NCI-H748 treated with DMSO at 0.1 percent for 48 hours (cell line): Measurements from ENCODE around the gene EIF4A3.

Source experiments
- DNase-seq: peaks from one replicate; lab custom pipeline; 2025; lab: John Stamatoyannopoulos, UW

EIF4A3 gene

DNA sequence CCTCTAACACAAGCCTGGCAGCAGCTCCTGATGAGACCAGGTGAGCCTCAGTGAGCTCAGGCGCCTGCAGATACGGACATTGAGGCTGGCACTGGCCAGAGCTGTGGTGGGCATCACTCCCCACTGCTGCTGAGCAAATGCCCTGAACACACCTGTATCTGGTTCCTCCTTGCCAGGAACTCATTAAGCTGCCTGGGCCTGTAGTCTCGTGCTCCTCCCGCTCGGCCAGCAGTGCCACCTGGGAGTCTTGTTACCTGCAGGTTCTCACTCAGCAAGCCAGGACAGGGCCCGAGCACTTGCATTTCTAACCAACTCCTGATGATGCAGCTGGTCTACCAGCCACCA lies 13.3 kb downstream of the EIF4A3 start:
- no peak for DNase-seq

DNA sequence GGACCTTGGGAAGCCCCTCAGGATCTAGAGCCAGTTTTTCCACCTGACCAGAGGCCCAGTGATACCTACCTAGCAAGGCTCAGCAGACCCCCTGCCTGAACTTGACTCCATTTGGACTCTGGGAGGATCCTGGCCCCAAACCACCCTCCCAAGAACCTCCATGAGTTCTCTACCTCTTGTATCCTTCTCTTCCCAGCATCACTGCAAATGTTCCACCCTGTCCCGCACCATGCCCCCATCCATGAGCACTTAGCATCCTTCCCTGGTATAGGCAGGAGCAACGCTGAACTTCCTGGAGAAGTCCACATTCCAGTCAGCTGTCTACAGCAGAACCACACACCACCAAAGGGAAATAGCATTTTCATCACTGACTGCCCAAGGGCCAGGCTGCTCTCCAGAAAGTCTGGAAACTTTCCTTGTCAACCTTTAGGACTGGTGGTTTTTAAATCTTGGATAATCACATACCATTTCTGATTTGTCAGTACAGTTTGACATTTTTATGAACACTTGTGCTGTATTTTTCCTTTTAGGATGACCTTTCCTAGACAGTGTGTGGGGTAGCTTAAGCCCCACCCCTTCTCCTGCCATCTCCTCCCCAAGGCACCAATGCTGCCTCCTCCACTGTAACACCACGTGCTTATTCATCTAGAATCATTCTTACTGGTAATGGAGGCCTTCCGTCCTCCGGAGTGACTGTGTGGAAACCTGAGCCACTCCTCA lies 13.9 kb downstream of the EIF4A3 start:
- no peak for DNase-seq

DNA sequence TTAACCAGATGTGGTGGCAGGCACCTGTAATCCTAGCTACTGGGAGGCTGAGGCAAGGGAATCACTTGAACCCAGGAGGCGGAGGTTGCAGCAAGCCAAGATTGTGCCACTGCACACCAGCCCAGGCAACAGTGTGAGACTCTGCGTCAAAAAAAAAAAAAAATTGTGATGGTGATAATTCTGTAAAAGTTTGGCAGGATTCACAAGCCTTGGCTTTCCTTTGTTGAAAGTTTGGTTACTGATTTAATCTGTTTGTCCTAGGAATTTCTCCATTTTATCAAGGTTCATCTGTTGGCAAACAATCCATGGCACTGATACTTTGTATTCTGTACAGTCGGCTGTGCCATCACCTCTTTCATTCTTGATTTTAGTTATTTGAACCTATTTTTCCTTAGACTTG lies 15.9 kb downstream of the EIF4A3 start:
- DNase-seq: no peak

DNA sequence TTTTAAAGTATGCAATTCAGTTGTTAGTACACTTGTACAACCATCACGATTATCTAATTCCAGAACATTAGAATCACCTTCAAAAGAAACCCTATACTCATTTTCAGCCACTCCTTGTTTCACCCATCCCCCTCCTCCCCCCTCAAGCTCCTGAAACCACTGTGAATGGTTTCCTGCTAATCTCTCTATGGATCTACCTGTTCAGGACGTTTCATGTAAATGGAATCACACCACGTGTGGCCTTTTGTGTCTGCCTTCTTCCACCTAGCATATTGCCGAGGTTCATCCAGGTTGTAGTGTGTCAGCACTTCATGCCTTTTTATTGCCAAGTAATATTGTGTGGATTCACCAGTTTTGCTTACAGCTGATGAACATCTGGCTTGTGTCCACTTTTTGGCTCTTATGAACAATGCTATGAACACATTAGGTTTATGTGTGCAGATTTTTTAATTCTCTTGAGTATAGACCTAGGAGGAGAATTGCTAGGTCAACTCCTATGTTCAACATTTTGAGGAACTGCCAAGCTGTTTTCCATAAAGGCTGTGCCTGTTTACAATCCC lies 17.8 kb downstream of the EIF4A3 start:
- DNase-seq: no peak

- DNase-seq: no peak
Measured at GRCh38 chr17:80126449-80126715, 20.5 kb downstream of the EIF4A3 start.

GRCh38 chr17:80125656-80126448 lies 21.1 kb downstream of the EIF4A3 start:
- DNase-seq: no peak

DNA sequence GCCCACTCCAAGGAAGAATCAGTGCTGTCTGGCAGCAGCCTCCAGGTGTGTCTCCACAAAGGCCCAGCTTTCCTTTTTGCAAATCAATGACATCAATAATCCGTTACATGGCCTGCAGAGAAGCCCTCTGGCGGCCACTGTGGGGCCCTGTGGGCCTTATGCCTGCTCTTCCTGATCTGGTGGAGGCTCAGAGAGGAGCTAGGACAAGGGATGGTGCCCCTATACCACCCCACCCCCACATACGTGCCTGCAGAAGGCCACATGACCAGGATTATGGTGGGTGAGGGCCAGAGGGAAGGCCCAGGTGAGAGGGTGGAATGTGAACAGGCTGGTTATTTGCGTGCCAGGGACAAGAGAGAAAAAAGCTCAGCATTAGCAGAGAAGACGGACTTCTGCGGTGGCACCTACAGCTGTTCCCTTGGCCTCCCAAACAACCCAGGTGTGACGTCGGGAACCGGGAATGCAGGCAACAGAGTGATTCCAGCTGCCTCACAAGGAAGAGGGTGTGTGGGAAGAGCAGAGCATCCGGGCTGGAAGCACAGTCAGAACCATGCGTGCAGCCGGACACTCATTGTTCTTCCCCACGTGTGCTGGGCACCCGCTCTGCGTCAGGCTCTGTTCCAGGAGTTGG lies 22.5 kb downstream of the EIF4A3 start:
- no peak for DNase-seq

DNA sequence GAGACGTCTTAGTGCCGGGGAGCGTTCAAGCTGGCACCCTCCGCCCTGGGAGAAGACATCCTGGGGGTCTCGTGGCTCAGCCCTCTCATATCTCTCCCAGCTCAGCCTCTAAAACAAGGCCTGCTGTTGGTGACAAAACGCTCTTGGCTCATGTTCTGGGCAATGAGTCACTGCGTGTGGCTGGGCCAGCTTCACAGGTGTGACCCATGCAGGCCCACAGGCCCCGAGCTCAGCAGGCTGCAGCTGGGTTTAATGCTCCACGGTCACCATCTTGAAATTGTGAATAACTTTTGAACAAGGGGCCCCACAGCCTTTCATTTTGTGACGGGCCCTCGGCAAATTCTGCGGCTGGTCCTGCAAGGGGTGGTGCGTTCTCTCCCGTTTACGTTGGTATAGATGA lies 23.1 kb downstream of the EIF4A3 start:
- no peak for DNase-seq

GRCh38 chr17:80122926-80123505 lies 23.9 kb downstream of the EIF4A3 start:
- no peak for DNase-seq

DNA sequence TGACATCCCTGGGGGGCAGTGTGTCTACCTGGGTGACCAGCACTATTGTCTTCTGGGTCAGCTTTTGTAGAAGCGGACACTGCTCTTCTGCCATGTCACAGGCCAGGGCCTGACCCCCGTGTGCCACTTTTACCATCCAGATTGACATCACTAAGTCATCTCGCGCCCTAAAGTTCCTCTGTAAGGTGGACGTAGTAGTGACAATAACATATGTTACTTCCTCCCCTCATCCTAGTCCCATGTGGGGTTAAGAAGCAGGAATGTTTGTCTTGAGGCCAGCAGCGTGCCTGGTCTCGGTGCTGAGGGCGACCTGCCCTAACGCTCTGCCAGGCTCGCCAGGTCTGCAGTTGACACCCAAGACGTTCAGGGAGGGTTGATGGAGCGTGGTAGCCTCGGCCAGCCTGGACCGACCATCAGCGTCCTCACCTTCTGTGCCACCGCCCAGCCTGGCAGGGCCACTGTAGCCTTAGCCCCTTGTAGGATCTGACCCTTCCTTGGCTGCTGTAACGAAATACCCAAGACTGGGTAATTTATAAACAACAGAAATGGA lies 24.8 kb downstream of the EIF4A3 start:
- DNase-seq: no peak

- DNase-seq: no peak
Measured at GRCh38 chr17:80119839-80120238, 27.1 kb downstream of the EIF4A3 start.

DNA sequence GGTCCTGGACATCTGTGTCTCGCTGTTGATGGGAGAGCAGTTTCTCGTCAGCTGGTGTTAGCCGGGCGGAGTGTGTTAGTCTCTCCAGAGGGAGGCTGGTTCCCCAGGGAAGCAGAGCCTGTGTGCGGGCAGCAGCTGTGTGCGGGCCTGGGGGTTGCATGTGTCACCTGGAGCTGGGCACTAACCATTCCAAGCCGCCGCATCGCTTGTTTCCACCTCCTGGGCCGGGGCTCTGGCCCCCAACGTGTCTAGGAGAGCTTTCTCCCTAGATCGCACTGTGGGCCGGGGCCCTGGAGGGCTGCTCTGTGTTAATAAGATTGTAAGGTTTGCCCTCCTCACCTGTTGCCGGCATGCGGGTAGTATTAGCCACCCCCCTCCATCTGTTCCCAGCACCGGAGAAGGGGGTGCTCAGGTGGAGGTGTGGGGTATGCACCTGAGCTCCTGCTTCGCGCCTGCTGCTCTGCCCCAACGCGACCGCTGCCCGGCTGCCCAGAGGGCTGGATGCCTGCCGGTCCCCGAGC lies 27.6 kb downstream of the EIF4A3 start:
- no peak for DNase-seq

DNA sequence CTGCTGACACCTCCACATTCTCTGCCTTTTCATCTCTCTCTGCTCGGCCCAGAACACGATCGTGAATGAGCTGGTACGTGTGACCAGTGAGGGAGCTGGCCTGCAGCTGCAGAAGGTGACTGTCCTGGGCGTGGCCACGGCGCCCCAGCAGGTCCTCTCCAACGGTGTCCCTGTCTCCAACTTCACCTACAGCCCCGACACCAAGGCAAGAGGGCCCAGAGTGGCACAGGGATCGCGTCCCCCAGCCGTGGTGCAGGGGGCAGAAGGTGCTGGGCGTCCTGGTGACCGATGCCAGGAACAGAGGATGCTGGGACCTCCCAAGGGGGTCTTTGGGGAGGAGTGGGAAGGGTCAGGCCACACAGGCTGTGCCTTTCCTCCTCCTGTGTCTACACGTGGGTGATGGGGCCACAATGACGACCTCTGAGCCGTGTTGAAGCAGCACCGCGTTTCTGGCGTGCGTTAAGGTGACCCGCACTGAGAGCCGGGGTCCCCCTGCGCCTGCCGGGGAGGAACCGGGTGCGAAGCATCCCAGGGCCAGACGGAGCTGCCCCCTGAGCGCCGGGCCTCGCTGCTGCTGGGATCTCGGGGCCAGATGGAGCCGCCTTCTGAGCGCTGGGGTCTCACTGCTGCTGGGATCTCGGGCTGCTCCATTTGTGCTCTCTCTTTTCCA lies 28.2 kb downstream of the EIF4A3 start:
- no peak for DNase-seq

DNA sequence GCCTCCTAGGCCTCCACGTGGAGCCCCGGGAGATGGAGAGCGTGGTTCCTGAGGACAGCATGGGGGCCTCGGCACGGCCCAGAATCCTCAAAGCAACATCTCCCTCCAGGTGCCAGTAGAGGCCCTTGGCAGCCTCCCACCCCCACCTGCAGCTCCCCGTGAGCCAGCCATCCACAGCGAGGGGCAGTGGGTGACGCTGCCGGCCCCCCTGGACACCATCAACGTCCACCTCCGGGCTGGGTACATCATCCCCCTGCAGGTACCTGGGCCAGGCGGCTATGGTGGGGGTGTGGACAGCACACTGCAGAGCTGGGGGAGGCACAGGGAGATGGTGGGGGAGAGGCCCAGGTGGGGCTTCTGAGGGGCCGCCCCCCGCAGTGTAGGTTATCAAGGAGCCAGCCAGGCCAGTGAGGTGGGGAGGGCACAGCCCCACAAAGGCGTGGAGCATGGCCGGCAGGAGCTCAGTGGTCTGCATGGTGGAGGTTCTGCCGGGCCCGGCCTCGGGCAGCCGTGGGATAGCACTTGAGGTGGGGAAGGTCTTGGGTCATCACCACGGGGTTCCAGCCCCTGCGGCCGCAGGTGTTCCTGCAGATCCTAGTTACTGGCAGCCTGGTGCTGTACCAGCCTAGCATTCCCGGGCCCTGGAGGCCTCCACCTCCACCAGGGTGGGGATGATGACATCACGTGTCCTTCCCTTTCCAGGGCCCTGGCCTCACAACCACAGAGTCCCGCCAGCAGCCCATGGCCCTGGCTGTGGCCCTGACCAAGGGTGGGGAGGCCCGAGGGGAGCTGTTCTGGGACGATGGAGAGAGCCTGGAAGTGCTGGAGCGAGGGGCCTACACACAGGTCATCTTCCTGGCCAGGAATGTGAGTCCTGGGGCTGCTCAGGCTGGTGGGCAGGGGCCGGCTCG lies 29.2 kb downstream of the EIF4A3 start:
- no peak for DNase-seq

DNA sequence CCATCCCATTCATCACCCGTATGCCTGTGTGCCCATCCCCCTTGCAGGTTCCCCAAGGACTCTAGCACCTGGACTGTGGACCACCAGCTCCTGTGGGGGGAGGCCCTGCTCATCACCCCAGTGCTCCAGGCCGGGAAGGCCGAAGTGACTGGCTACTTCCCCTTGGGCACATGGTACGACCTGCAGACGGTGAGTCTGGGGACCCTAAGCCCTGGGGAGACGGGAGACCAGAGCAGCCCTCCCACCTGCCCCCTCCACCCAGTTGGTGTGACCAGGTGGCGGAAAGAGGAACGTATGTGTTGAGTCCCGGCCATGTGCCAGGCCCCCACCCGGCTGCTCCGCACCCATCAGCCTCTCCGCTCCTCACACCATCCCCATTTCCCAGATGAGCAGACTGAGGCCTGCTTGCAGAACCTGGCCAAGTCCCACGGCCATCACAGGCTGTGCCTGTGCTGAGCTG lies 30.0 kb downstream of the EIF4A3 start:
- no peak for DNase-seq

GRCh38 chr17:80116276-80116920 lies 30.5 kb downstream of the EIF4A3 start:
- no peak for DNase-seq

DNA sequence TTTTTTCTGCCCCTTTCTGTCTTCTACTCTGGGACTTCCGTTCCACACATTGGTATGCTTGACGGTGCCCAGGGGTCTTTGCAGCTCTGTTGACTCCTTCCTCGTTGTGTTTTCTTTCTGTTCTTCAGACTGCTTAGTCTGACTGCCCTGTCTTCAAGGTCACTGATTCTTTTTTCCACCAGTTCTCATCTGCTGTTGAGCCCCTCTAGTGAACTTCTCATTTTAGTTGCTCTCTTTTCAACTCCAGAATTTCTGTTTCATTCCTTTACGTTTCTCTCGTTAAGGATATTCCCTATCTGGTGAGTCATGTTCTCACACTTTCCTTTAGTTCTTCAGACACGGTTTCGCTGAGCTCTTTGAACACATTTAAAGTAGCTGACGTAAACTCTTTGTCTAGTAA lies 31.8 kb downstream of the EIF4A3 start:
- no peak for DNase-seq

- DNase-seq: no peak
Measured at GRCh38 chr17:80114758-80115157, 32.2 kb downstream of the EIF4A3 start.

DNA sequence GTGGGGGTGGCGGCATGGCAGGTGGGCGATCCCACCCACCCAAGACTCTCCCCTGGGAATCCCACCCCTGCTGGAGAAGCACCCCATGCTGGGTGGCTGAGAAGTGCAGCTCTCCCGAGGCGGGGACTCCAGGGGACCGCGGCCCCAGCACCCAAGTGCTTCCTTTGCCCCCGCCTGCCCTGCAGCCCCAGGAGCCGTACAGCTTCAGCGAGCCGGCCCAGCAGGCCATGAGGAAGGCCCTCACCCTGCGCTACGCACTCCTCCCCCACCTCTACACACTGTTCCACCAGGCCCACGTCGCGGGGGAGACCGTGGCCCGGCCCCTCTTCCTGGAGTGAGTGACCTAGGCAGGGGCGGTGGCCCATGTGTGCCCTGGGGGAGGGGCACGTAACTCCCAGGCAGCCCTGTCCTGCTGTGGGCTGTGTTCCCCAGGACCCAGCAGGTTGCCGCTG lies 33.9 kb downstream of the EIF4A3 start:
- DNase-seq: no peak

- no peak for DNase-seq
Measured at GRCh38 chr17:80112471-80113032, 34.4 kb downstream of the EIF4A3 start.
